GM18951 (cell line): ENCODE measurements around the gene AGBL1.

Source experiments
- POLR2A ChIP-seq: IDR thresholded peaks from 4 replicates; pipeline ENCODE4 v1.6.1; 2011; ENCODE audit warnings: mild to moderate bottlenecking; ENCODE audit not compliant: insufficient read length, insufficient read depth; ENCODE audit errors: extremely low read depth
- in situ Hi-C: fragments of 300-500 bp; cut with MboI; formaldehyde crosslinking; loops from one replicate; pipeline ENCODE4 v1.12.0; 2022; ENCODE audit warnings: low sequenced_read_pairs, mixed read lengths, inconsistent platforms; ENCODE audit not compliant: unreplicated experiment

AGBL1 gene

GRCh38 chr15:86706813-86707212 is 627.1 kb downstream of the AGBL1 start:
- no peak for TF ChIP-seq POLR2A
- in situ Hi-C loops, result no loop called here

- in situ Hi-C loops, result no loop called here
- no peak for TF ChIP-seq POLR2A
Observed at GRCh38 chr15:86711476-86711875, 631.8 kb downstream of the AGBL1 start.

- no peak for TF ChIP-seq POLR2A
- in situ Hi-C loops, result no loop called here
Observed at GRCh38 chr15:86714241-86714640, 634.6 kb downstream of the AGBL1 start.

GRCh38 chr15:86725628-86726027 is 646.0 kb downstream of the AGBL1 start:
- in situ Hi-C loops, result loop anchor here (25.0 kb wide), 1 partner anchor 863 kb away; no protein-coding TSS in a partner anchor
- TF ChIP-seq POLR2A, result no peak

GRCh38 chr15:86735247-86736040 is 655.8 kb downstream of the AGBL1 start:
- in situ Hi-C loops, result loop anchor here (25.0 kb wide), 1 partner anchor 873 kb away; no protein-coding TSS in a partner anchor

GRCh38 chr15:86741917-86742316 is 662.2 kb downstream of the AGBL1 start:
- in situ Hi-C loops, result loop anchor here (25.0 kb wide), 1 partner anchor 880 kb away; no protein-coding TSS in a partner anchor
- TF ChIP-seq POLR2A, result no peak

More at GRCh38 chr15:86735247-86736040, 655.8 kb downstream of the AGBL1 start:
- no peak for TF ChIP-seq POLR2A

- no peak for TF ChIP-seq POLR2A
- in situ Hi-C loops, result loop anchor here (25.0 kb wide), 1 partner anchor 881 kb away; no protein-coding TSS in a partner anchor
Observed at GRCh38 chr15:86743283-86743903, 663.7 kb downstream of the AGBL1 start.

GRCh38 chr15:86744198-86744780 is 664.6 kb downstream of the AGBL1 start:
- in situ Hi-C loops, result loop anchor here (25.0 kb wide), 1 partner anchor 882 kb away; no protein-coding TSS in a partner anchor

GRCh38 chr15:86751116-86751515 is 671.4 kb downstream of the AGBL1 start:
- in situ Hi-C loops, result no loop called here
- TF ChIP-seq POLR2A, result no peak

More at GRCh38 chr15:86744198-86744780, 664.6 kb downstream of the AGBL1 start:
- TF ChIP-seq POLR2A, result no peak

GRCh38 chr15:86754846-86755245 is 675.2 kb downstream of the AGBL1 start:
- TF ChIP-seq POLR2A, result no peak
- in situ Hi-C loops, result no loop called here

GRCh38 chr15:86756688-86757087 is 677.0 kb downstream of the AGBL1 start:
- no peak for TF ChIP-seq POLR2A
- in situ Hi-C loops, result no loop called here

GRCh38 chr15:86759800-86760523 is 680.3 kb downstream of the AGBL1 start:
- in situ Hi-C loops, result no loop called here
- TF ChIP-seq POLR2A, result no peak

GRCh38 chr15:86762874-86763273 is 683.2 kb downstream of the AGBL1 start:
- TF ChIP-seq POLR2A, result no peak
- in situ Hi-C loops, result no loop called here
